Body of pancreas (tissue), 4 donors: ENCODE data around the gene CHMP4A. TPM values are rescaled to one million over a fixed set of nuclear protein-coding genes. Genes with fewer than 3 reads are reported as not detected.
"Not testable (repeated sequence)": the region's sequence is repeated elsewhere in the genome, so short reads cannot be mapped to it uniquely, and the experiment has no call there.

Experiments used
- ATAC-seq: fragments of 150-250 bp; one replicate; pipeline ENCODE4 v1.9.1; 2016
- DNase-seq, 4 donors: peaks; one replicate each; pipeline ENCODE4 v3.0.0-alpha.2; 2019
- H3K27ac ChIP-seq, 4 donors: fragments of 200-600 bp; sonication (generic); 1 replicate in 3 of 4; 2 replicates in 1 of 4; pipeline versions ENCODE4 v1.5.1 to v1.6.1; 2016 to 2019; ENCODE audit warnings: mild to moderate bottlenecking in 1 of 4, mixed read lengths in 1 of 4, moderate library complexity in 1 of 4
- H3K27me3 ChIP-seq, 2 donors: fragments of 200-600 bp; sonication (generic); one replicate each; pipeline ENCODE4 v1.6.0; 2016; ENCODE audit warnings: mild to moderate bottlenecking in 1 of 2
- H3K36me3 ChIP-seq, 2 donors: fragments of 200-600 bp; sonication (generic); replicated peaks in 1 of 2; 2 replicates each; pipeline ENCODE4 v1.5.1; 2016; ENCODE audit warnings: low read depth in 2 of 2; ENCODE audit not compliant: insufficient read depth in 1 of 2
- H3K4me1 ChIP-seq: fragments of 200-600 bp; sonication (generic); one replicate; pipeline ENCODE4 v1.6.0; 2016
- H3K4me3 ChIP-seq, 2 donors: fragments of 200-600 bp; sonication (generic); 1 replicate in 1 of 2; 2 replicates in 1 of 2; pipeline ENCODE4 v1.5.1; 2016 to 2019
- H3K9me3 ChIP-seq, 3 donors: fragments of 200-600 bp; sonication (generic); 1 replicate in 2 of 3; 2 replicates in 1 of 3; pipeline ENCODE4 v1.5.1; 2016
- CTCF ChIP-seq, 7 experiments: fragments of 450-650 bp in 4 of 7; fragments of 200-600 bp in 3 of 7; sonication (generic) in 3 of 7; IDR thresholded peaks; one replicate each; pipeline ENCODE4 v1.5.1; 2016 to 2019; ENCODE audit warnings: antibody characterized with exemption in 7 of 7
- POLR2A ChIP-seq, 3 donors: fragments of 450-650 bp; IDR thresholded peaks; one replicate each; pipeline ENCODE4 v1.6.1; 2016; ENCODE audit warnings: antibody characterized with exemption in 3 of 3, mild to moderate bottlenecking in 2 of 3
- WGBS, 2 donors: methylation state at CpG; one replicate each; pipeline ENCODE4 v1.1.5; 2017; 5-methylcytosine and 5-hydroxymethylcytosine counted together
- intact Hi-C: fragments of 100-400 bp; cut with DNase I; formaldehyde crosslinking; loops from one replicate; pipeline ENCODE4 v1.15.1; 2023
- total RNA-seq, 2 donors: library from RNA; depleted of rRNA; stranded (reverse); fragments of >200 nt; gene quantifications; one replicate each; pipeline ENCODE4 v1.1.0, GENCODE V29; 2016

Gene CHMP4A
- total RNA-seq, 2 donors from 2014 or later = 28.5 to 32.0 TPM

- Histone ChIP-seq H3K9me3 (no peaks in the 10 kb centered on the region), H3K36me3 (no peaks in the 10 kb centered on the region)
- 71 to 78% methylated on average over 9 to 13 of the region's 13 CpGs for WGBS, 2 donors
These were observed 36.1 kb upstream of the CHMP4A start for GRCh38 chr14:24249230-24250021.

GRCh38 chr14:24247422-24247821, 34.1 kb upstream of the CHMP4A start:
- Histone ChIP-seq H3K4me3 (no peak overlapping the region), H3K4me1 (peaks cover 7% of the 10 kb centered on the region), H3K36me3 (no peaks in the 10 kb centered on the region), H3K27ac (no peak overlapping the region), H3K9me3 (no peaks in the 10 kb centered on the region), H3K27me3 (no peaks in the 10 kb centered on the region)
- ATAC-seq (no peak), DNase-seq (no peak)
- no peak for TF ChIP-seq CTCF (IDR thresholded peaks at IDR 0.05)
- no peak for TF ChIP-seq POLR2A (IDR thresholded peaks at IDR 0.05)
- intact Hi-C loops = no loop called here
- WGBS, 2 donors = 55 to 66% methylated on average over 7 of the region's 7 CpGs

More at GRCh38 chr14:24249230-24250021, 36.1 kb upstream of the CHMP4A start:
- Histone ChIP-seq H3K27me3 (no peaks in the 10 kb centered on the region), H3K27ac (no peak overlapping the region), H3K4me3 (no peak overlapping the region), H3K4me1 (no peaks in the 10 kb centered on the region)
- intact Hi-C loops = loop anchor here (5.0 kb wide), 1 partner anchor 38 kb away; no protein-coding TSS in a partner anchor
- TF ChIP-seq CTCF (IDR thresholded peaks at IDR 0.05) = no peak
- TF ChIP-seq POLR2A (IDR thresholded peaks at IDR 0.05) = no peak
- DNase-seq = no peak
- ATAC-seq = no peak

GRCh38 chr14:24246765-24247212, 33.5 kb upstream of the CHMP4A start:
- Histone ChIP-seq H3K4me1 (peaks cover 7% of the 10 kb centered on the region), H3K4me3 (no peak overlapping the region), H3K9me3 (no peaks in the 10 kb centered on the region), H3K27ac (no peak overlapping the region), H3K27me3 (no peaks in the 10 kb centered on the region), H3K36me3 (no peaks in the 10 kb centered on the region)
- intact Hi-C loops = no loop called here
- WGBS, 2 donors = 82 to 83% methylated on average over 3 of the region's 3 CpGs
- DNase-seq (no peak), ATAC-seq (no peak)
- TF ChIP-seq POLR2A (IDR thresholded peaks at IDR 0.05) (no peak), CTCF (IDR thresholded peaks at IDR 0.05) (no peak)

- WGBS, 2 donors = 83 to 84% methylated on average over 9 to 11 of the region's 11 CpGs
These were observed 32.1 kb upstream of the CHMP4A start for GRCh38 chr14:24245350-24245749.

GRCh38 chr14:24243336-24243836, 30.1 kb upstream of the CHMP4A start:
- H3K4me1 ChIP-seq = peaks cover 39% of the 10 kb centered on the region
- WGBS, 2 donors = 46 to 47% methylated on average over 10 of the region's 10 CpGs
- no peak for ATAC-seq

More at GRCh38 chr14:24245350-24245749, 32.1 kb upstream of the CHMP4A start:
- H3K4me3 ChIP-seq, H3K27ac ChIP-seq, DNase-seq, H3K27me3 ChIP-seq, H3K9me3 ChIP-seq, H3K36me3 ChIP-seq, ATAC-seq, intact Hi-C loops: not testable (repeated sequence)
- H3K4me1 ChIP-seq = peaks cover 22% of the 10 kb centered on the region

More at GRCh38 chr14:24243336-24243836, 30.1 kb upstream of the CHMP4A start:
- H3K27ac ChIP-seq = peak overlapping the region; percentile 92 to 100 (median 96)
- DNase-seq = peak in 3 of 4 donors; percentile 49 to 53 (median 51)
- intact Hi-C loops = no loop called here
- no peaks in the 10 kb centered on the region for H3K27me3 ChIP-seq
- TF ChIP-seq POLR2A (IDR thresholded peaks at IDR 0.05) (no peak), CTCF (IDR thresholded peaks at IDR 0.05) (no peak)
- peaks cover 6 to 13% of the 10 kb centered on the region in 2 donors for H3K36me3 ChIP-seq
- no peaks in the 10 kb centered on the region for H3K9me3 ChIP-seq
- H3K4me3 ChIP-seq = peak overlapping the region in 1 of 2 donors; percentile 12
